C4-2B (cell line): ENCODE data around the gene APRT.

Source experiments
- ZFX ChIP-seq: fragments of 450-650 bp; IDR thresholded peaks from 2 replicates; pipeline ENCODE4 v1.6.1; 2017
- TF ChIP-seq, protein P1 (sequence below): fragments of 450-650 bp; conservative IDR thresholded peaks from 2 replicates; pipeline ENCODE4 v1.5.1; 2017; ENCODE audit warnings: mild to moderate bottlenecking

GRCh38 chr16:88856122-88856827 lies 44.5 kb upstream of the APRT start:
- TF ChIP-seq, protein P1, sequence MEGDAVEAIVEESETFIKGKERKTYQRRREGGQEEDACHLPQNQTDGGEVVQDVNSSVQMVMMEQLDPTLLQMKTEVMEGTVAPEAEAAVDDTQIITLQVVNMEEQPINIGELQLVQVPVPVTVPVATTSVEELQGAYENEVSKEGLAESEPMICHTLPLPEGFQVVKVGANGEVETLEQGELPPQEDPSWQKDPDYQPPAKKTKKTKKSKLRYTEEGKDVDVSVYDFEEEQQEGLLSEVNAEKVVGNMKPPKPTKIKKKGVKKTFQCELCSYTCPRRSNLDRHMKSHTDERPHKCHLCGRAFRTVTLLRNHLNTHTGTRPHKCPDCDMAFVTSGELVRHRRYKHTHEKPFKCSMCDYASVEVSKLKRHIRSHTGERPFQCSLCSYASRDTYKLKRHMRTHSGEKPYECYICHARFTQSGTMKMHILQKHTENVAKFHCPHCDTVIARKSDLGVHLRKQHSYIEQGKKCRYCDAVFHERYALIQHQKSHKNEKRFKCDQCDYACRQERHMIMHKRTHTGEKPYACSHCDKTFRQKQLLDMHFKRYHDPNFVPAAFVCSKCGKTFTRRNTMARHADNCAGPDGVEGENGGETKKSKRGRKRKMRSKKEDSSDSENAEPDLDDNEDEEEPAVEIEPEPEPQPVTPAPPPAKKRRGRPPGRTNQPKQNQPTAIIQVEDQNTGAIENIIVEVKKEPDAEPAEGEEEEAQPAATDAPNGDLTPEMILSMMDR = no peak
- no peak for TF ChIP-seq ZFX
